Measurements from ENCODE around the gene BBS9. TPM values are rescaled to one million over a fixed set of nuclear protein-coding genes. Genes with fewer than 3 reads are reported as not detected.
A peak's percentile ranks its signal among the peaks of the same experiment; 100 is the strongest.
"Not testable (repeated sequence)": the region's sequence is repeated elsewhere in the genome, so short reads cannot be mapped to it uniquely, and the experiment has no call there.

The BBS9 gene
- 15.2 and 17.4 TPM in 2 replicates for total RNA-seq

- peak; percentile 50 for DNase-seq (ENCODE audit: extremely low read depth, low read depth, low spot score)
Measured at GRCh38 chr7:33128990-33129805, at the start of gene BBS9. BBS9 (plus strand) TSS chr7:33129564; CDS start chr7:33146253, 16,689 bp downstream.

GRCh38 chr7:33079763-33080690 lies 49.3 kb upstream of the BBS9 start:
- no peak for DNase-seq (ENCODE audit: extremely low read depth, low read depth, low spot score)

GRCh38 chr7:33087356-33087755 lies 42.0 kb upstream of the BBS9 start:
- no peak for DNase-seq (ENCODE audit: extremely low read depth, low read depth, low spot score)

GRCh38 chr7:33087858-33088257 lies 41.5 kb upstream of the BBS9 start:
- no peak for DNase-seq (ENCODE audit: extremely low read depth, low read depth, low spot score)

GRCh38 chr7:33089142-33089541 lies 40.2 kb upstream of the BBS9 start:
- no peak for DNase-seq (ENCODE audit: extremely low read depth, low read depth, low spot score)

GRCh38 chr7:33091111-33091531 lies 38.2 kb upstream of the BBS9 start:
- DNase-seq (ENCODE audit: extremely low read depth, low read depth, low spot score): no peak

GRCh38 chr7:33091641-33092191 lies 37.6 kb upstream of the BBS9 start:
- DNase-seq (ENCODE audit: extremely low read depth, low read depth, low spot score): no peak

GRCh38 chr7:33093266-33093665 lies 36.1 kb upstream of the BBS9 start:
- DNase-seq (ENCODE audit: extremely low read depth, low read depth, low spot score): no peak

GRCh38 chr7:33094745-33095275 lies 34.6 kb upstream of the BBS9 start:
- not testable (repeated sequence) for DNase-seq (ENCODE audit: extremely low read depth, low read depth, low spot score)

GRCh38 chr7:33099154-33099940 lies 30.0 kb upstream of the BBS9 start:
- DNase-seq (ENCODE audit: extremely low read depth, low read depth, low spot score): no peak

- no peak for DNase-seq (ENCODE audit: extremely low read depth, low read depth, low spot score)
Measured at GRCh38 chr7:33100770-33101169, 28.6 kb upstream of the BBS9 start.

- DNase-seq (ENCODE audit: extremely low read depth, low read depth, low spot score): no peak
Measured at GRCh38 chr7:33101906-33102305, 27.5 kb upstream of the BBS9 start.

GRCh38 chr7:33107136-33108066 lies 22.0 kb upstream of the BBS9 start:
- DNase-seq (ENCODE audit: extremely low read depth, low read depth, low spot score): no peak

- no peak for DNase-seq (ENCODE audit: extremely low read depth, low read depth, low spot score)
Measured at GRCh38 chr7:33108554-33109004, 20.8 kb upstream of the BBS9 start.

- no peak for DNase-seq (ENCODE audit: extremely low read depth, low read depth, low spot score)
Measured at GRCh38 chr7:33109005-33109757, 20.2 kb upstream of the BBS9 start, which contains the start of gene RP9. RP9 (minus strand) TSS chr7:33109404; CDS start chr7:33109372, 32 bp downstream.

- no peak for DNase-seq (ENCODE audit: extremely low read depth, low read depth, low spot score)
Measured at GRCh38 chr7:33109758-33110238, 19.6 kb upstream of the BBS9 start.

- no peak for DNase-seq (ENCODE audit: extremely low read depth, low read depth, low spot score)
Measured at GRCh38 chr7:33111614-33112013, 17.8 kb upstream of the BBS9 start.

- DNase-seq (ENCODE audit: extremely low read depth, low read depth, low spot score): no peak
Measured at GRCh38 chr7:33114976-33115375, 14.4 kb upstream of the BBS9 start.
